Pancreas (tissue), 10 donors: ENCODE measurements around the gene LY6G6C. TPM values are rescaled to one million over a fixed set of nuclear protein-coding genes. Genes with fewer than 3 reads are reported as not detected.

ENCODE experiments used
- ATAC-seq, 4 donors: fragments of 200-7000 bp; cut with Tn5 transposase; one replicate each; pipeline versions ENCODE4 v1.8.0 to v1.9.1; 2020; ENCODE audit warnings: mild to moderate bottlenecking in 4 of 4, moderate library complexity in 4 of 4
- DNase-seq, 6 donors: peaks; one replicate each; pipeline ENCODE4 v3.0.0-alpha.2; 2020
- FAIRE-seq: peaks from 2 replicates; lab custom pipeline; 2012; peaks lifted over from hg19 to GRCh38; lab: Jason Lieb, UNC
- H3K27ac ChIP-seq, 4 donors: fragments of 200-600 bp; sonication (generic); 1 replicate in 3 of 4; 2 replicates in 1 of 4; pipeline versions ENCODE4 v1.5.0 to v1.8.0; 2020
- H3K27me3 ChIP-seq, 4 donors: fragments of 200-600 bp; one replicate each; pipeline ENCODE4 v1.8.0; 2021
- H3K36me3 ChIP-seq, 3 donors: fragments of 200-600 bp; sonication (generic) in 1 of 3; one replicate each; pipeline versions ENCODE4 v1.5.0 to v1.8.0; 2020 to 2021
- H3K4me1 ChIP-seq, 3 donors: fragments of 200-600 bp; one replicate each; pipeline ENCODE4 v1.8.0; 2021
- H3K4me3 ChIP-seq, 4 donors: fragments of 200-600 bp; sonication (generic) in 2 of 4; one replicate each; pipeline versions ENCODE4 v1.5.0 to v1.8.0; 2020 to 2021
- H3K9me3 ChIP-seq, 4 donors: fragments of 200-600 bp; one replicate each; pipeline ENCODE4 v1.8.0; 2021
- CTCF ChIP-seq, 4 donors: fragments of 200-600 bp; sonication (generic) in 3 of 4; IDR thresholded peaks; one replicate each; pipeline versions ENCODE4 v1.5.0 to v1.8.0; 2021; ENCODE audit warnings: antibody characterized with exemption in 4 of 4
- WGBS, 2 donors: extraction: QIAGEN DNeasy Blood & Tissue Kit; methylation state at CpG; one replicate each; pipeline ENCODE4 v1.1.7; 2013; 5-methylcytosine and 5-hydroxymethylcytosine counted together
- intact Hi-C, 3 donors: fragments of 100-400 bp; cut with DNase I; formaldehyde crosslinking; loops; one replicate each; pipeline versions ENCODE4 v1.11.1 to v1.14.2; 2022
- polyA plus RNA-seq, 2 donors: library from polyadenylated mRNA; stranded (reverse); fragments of 200-250 nt; gene quantifications; one replicate each; pipeline ENCODE4 v1.2.3, GENCODE V29; 2013
- total RNA-seq, 6 donors: library from RNA; stranded (reverse); fragmentation: NEBNext Ultra II Directional in 4 of 6; extraction: Animal tissue kit (Norgen Biotek cat#: 25700) in 4 of 6; gene quantifications; one replicate each; pipeline versions ENCODE4 v1.2.1 to v1.2.4, GENCODE V29; 2021 to 2023
- donor health status: healthy with polysubstance abuse.
- donor health status: DM: no; HTN: no; CAD: no; lungs with moderate emphysema.
- donor health status: DM: no; HTN: no; CAD: no.
- donor health status: control.
- donor health status: control.
- donor health status: Bipolar disorder and iron deficiency.
- donor health status: DM: yes; HTN: yes; CAD: no.
- donor health status: DM: no; HTN: no; CAD: no.
- donor health status: DM: no; HTN: no; CAD: no.
- donor health status: DM: yes; HTN: yes; CAD: no.

LY6G6C gene
- total and polyA plus RNA-seq, 8 donors = not detected

- TF ChIP-seq CTCF (IDR thresholded peaks at IDR 0.05) = no peak
- H3K9me3 ChIP-seq = no peaks in the 10 kb centered on the region
- H3K36me3 ChIP-seq = no peaks in the 10 kb centered on the region
- WGBS, 2 donors = 40 to 50% methylated on average over 5 of the region's 5 CpGs
- DNase-seq = no peak
- H3K27ac ChIP-seq = no peak overlapping the region
- no peaks in the 10 kb centered on the region for H3K27me3 ChIP-seq
- no peaks in the 10 kb centered on the region for H3K4me1 ChIP-seq
- FAIRE-seq = no peak
- no peak for ATAC-seq
- intact Hi-C loops = no loop called here
- H3K4me3 ChIP-seq = no peak overlapping the region
Measured at GRCh38 chr6:31713991-31714684, 7.4 kb downstream of the LY6G6C start.

GRCh38 chr6:31713465-31713864 lies 8.1 kb downstream of the LY6G6C start:
- Histone ChIP-seq H3K36me3 (no peaks in the 10 kb centered on the region), H3K4me3 (no peak overlapping the region), H3K27ac (no peak overlapping the region), H3K9me3 (no peaks in the 10 kb centered on the region), H3K27me3 (no peaks in the 10 kb centered on the region), H3K4me1 (no peaks in the 10 kb centered on the region)
- DNase-seq (no peak), FAIRE-seq (no peak), ATAC-seq (no peak)
- no peak for TF ChIP-seq CTCF (IDR thresholded peaks at IDR 0.05)
- 72 to 75% methylated on average over 4 of the region's 4 CpGs for WGBS, 2 donors
- intact Hi-C loops = no loop called here

- Histone ChIP-seq H3K4me1 (no peaks in the 10 kb centered on the region), H3K27me3 (no peaks in the 10 kb centered on the region), H3K27ac (no peak overlapping the region), H3K9me3 (no peaks in the 10 kb centered on the region), H3K36me3 (no peaks in the 10 kb centered on the region), H3K4me3 (no peak overlapping the region)
- DNase-seq (no peak), FAIRE-seq (no peak), ATAC-seq (peak in 3 of 4 donors; percentile 45 to 72 (median 46))
- WGBS, 2 donors = 64 to 69% methylated on average over 8 of the region's 8 CpGs
- intact Hi-C loops = no loop called here
- no peak for TF ChIP-seq CTCF (IDR thresholded peaks at IDR 0.05)
Measured at GRCh38 chr6:31712296-31712695, 9.2 kb downstream of the LY6G6C start.

GRCh38 chr6:31711233-31711632 lies 10.3 kb downstream of the LY6G6C start:
- FAIRE-seq = no peak
- intact Hi-C loops = no loop called here

More at GRCh38 chr6:31711233-31711632, 10.3 kb downstream of the LY6G6C start:
- Histone ChIP-seq H3K27ac (no peak overlapping the region), H3K27me3 (no peaks in the 10 kb centered on the region), H3K36me3 (no peaks in the 10 kb centered on the region), H3K4me1 (no peaks in the 10 kb centered on the region), H3K9me3 (no peaks in the 10 kb centered on the region), H3K4me3 (no peak overlapping the region)
- WGBS, 2 donors = 56 to 59% methylated on average over 8 of the region's 8 CpGs
- no peak for TF ChIP-seq CTCF (IDR thresholded peaks at IDR 0.05)
- DNase-seq (no peak), ATAC-seq (peak in 2 of 4 donors; percentile 32 to 34)
